Forelimb muscle (tissue), 1 donor: ENCODE measurements around the gene FBXW8. TPM values are rescaled to one million over a fixed set of nuclear protein-coding genes. Genes with fewer than 3 reads are reported as not detected.

Experiments used
- DNase-seq: peaks from one replicate; pipeline ENCODE4 v3.0.0-alpha.2; 2013; ENCODE audit warnings: low read depth
- polyA plus RNA-seq: library from polyadenylated mRNA; unstranded; fragments of 120-200 nt; gene quantifications from one replicate; pipeline ENCODE4 v1.2.1, GENCODE V29; 2013; ENCODE audit not compliant: insufficient read length

Gene FBXW8
- 13.3 TPM for polyA plus RNA-seq

DNA sequence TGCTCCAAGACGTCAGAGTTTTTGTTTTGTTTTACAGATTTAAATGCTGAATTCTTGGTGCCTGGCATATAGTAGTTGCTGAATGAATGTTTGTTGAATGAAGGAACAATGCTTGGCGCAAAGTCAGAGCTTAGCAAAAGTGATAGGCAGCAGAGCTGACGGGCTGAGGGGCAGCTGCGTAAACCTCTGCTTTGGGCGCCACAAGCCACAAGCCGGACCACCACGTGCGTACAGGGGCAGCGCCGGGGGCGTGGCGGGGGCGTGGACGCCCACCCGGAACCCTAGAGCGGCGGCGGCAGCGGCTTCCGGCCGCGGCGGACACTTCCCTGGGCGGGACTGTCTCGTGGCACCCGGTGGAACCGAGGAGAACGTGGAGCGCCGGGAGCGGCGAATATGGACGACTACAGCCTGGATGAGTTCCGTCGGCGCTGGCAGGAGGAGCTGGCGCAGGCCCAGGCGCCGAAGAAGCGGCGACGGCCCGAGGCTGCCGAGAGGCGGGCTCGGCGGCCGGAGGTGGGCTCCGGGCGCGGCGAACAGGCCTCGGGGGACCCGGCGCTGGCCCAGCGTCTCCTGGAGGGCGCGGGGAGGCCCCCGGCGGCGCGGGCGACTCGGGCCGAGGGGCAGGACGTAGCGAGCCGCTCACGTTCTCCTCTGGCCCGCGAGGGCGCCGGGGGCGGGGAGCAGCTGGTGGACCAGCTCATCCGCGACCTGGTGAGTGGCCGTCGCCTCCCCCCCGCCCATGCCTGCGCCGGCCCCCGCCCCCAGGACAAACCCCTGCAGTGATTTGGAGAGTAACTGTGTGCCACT, at the start of gene FBXW8:
TSS of gene FBXW8 (plus strand) at position 306 of the 807 bp plus-strand sequence. CDS start at position 394, 88 bp downstream.
- DNase-seq, result no peak

GRCh38 chr12:116861320-116861719, 49.4 kb upstream of the FBXW8 start:
- DNase-seq, result peak; percentile 31

- no peak for DNase-seq
Observed at GRCh38 chr12:116862167-116862566, 48.6 kb upstream of the FBXW8 start.

GRCh38 chr12:116863275-116863767, 47.4 kb upstream of the FBXW8 start:
- DNase-seq, result no peak

GRCh38 chr12:116864371-116865160, 46.2 kb upstream of the FBXW8 start:
- no peak for DNase-seq

DNA sequence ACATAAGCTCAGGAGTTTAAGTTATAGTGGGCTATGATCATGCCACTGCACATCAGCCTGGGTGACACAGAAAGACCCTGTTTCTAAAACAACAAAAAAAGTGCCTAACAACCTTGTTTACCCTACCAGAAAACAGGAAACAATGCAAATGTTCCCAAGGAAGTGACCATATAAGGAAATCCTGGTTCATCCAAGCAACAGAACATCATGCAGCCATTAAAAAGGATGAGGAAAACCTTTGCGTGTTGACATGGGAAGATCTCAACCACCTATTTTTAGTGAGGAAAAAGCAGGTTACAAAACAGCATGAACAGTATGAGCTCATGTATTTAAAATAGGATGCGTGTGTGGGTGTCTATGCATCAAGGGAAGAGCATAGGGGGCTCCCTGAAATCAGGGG, 43.2 kb upstream of the FBXW8 start:
- DNase-seq, result no peak

- DNase-seq, result no peak
Observed at GRCh38 chr12:116870306-116870705, 40.4 kb upstream of the FBXW8 start.

DNA sequence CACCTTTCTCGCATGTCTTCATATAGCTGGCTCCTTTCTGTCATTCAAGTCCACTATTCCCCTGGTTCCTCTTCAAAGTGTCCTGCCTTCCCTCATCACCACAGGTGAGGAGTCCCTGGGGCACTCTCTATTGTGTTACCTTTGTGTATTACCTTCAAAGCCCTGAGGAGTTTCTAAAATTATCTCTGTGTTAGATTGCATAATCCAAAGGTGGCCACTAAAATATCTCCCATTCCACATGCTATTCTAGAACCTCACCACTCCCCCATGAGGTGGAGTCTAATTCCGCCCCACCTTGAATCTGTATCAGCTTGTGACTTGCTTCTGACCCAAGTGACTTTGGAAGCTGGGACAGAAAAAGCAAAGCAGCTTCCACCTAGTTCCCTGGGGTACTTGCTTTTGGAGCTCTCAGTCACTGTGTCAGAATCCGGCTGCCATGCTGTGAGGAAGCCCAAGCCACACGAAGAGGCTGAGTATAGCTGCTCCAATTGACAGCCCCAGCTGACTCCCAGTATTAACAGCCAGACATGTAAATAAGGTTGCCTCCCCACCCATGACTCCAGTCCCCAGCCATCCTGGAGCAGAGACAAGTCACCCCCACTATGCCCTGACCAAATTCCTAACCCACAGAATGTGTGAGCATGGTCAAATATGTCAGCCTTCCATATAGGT, 36.3 kb upstream of the FBXW8 start:
- no peak for DNase-seq

GRCh38 chr12:116876151-116876869, 34.4 kb upstream of the FBXW8 start:
- peak; percentile 41 for DNase-seq

DNA sequence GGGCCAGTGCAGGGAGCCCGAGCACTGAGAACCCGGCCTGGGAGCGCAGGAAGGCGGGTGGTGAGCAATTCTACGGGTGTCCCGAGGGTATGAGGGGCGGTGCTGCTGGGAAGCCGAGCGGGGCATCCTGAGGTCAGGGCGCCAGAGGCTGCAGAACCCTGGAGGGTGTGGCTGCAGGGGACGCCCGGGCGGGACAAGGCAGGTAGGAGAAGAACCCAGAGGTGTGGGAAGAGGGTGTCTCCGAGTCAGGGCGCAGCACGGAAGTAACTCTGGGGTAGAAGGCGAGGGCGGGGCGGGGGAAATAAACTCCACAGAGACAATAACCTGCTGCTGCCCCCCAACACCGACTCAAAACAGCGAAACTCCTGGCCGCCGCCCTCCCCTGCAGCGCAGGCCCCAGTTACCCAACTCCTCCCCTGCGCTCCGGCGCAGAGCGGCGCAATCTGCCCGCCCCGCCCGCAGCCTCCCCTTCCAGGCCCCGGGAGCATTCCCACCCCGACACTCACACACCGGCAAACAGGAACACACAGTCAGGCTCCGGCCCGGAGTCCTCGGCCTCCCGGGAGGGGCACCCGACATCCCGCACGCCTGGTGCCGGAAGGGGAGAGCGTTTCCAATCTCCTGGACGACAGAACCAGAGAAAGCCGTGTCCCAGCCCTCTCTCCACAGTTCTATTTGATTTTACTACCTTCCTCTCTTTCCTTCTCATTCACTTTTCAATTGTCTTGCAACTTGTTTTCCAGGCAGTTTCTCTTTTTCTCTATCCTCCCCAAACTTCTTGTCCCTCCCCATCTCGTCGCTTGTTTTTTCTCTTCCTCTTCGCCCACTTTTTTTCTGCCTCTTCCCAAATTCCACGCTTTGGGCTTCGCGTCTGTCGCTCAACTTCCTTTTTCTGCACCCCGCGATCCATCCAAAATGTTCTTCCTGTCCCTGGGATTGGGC, 31.9 kb upstream of the FBXW8 start:
- DNase-seq, result no peak

GRCh38 chr12:116879509-116880212, 31.1 kb upstream of the FBXW8 start:
- DNase-seq, result no peak

GRCh38 chr12:116880213-116880816, 30.4 kb upstream of the FBXW8 start:
- DNase-seq, result no peak

DNA sequence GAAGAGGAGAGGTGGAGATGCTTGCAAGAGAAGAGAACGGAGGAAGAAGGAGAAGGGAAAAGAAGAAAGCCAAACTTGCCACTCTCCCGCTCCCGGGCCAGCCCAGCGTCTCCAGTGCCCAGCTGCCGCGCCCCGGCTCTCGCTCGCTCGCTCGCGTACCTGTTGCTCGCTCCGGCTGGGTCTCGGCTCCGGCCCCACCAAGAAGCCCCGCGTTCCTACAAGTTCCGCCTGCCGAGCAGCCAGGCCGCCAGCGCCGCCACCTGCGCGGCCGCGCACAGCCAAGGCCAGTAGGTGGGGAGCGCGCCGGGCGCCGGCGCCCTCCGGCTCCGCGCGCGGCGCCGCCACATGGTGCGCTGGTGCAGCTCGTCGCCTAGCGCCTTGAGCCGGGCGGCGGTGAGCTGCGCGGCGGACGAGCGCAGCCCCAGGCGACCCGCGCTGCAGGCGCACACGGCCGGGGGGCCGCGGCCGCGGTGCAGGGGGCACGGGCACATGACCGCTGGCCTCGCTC, 29.9 kb upstream of the FBXW8 start:
- DNase-seq, result no peak

DNA sequence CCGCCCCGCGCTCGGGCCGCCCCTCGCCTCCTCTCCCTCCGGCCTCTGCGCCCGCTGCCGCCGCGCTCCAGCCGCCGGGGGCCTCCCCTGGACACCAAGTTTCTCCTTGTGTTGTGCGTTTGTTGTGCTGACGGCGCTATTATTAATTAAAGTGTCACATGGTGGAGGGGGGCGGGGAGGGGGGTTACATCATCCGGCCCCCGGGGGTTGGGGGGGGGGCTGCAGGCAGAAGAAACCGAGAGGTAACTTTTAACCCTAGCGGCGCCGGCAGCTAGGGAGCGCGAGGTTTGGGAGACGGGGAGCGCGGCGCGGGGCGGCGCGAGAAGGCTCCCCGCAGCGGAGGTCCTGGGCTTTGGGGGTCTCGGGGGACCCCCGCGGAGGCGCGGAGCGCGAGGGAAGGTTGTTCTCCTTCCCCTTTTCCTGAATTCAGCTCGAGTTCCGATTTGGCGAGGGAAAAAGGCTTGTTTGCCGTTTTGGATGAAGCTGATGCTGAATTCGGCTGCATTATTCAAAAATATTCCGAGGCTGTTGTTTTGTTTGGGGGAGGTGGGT, 29.3 kb upstream of the FBXW8 start, which contains the start of gene HRK:
TSS of gene HRK (minus strand) at position 117 of the 552 bp plus-strand sequence. CDS start 134 bp downstream, outside the sequence.
- no peak for DNase-seq

GRCh38 chr12:116881877-116882507, 28.8 kb upstream of the FBXW8 start:
- DNase-seq, result no peak

DNA sequence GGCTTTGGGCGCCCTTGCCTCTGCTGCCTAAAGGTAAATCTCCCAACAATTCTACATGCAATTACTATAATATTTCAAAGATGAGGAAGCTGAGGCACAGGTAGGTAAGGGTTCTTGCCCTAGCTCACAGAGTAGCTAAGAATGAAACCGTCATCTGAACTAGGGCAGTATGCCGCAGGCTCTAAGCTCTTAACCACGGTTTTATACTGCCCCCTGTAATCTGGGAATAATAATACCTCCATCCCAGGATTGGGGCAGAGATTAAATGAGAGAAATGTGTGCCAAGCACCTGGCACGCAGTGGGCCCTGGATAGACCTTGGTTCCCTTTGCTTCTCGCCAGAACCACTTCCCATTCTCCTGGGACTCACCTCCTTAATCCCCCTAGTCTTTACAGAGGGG, 28.0 kb upstream of the FBXW8 start:
- no peak for DNase-seq

DNA sequence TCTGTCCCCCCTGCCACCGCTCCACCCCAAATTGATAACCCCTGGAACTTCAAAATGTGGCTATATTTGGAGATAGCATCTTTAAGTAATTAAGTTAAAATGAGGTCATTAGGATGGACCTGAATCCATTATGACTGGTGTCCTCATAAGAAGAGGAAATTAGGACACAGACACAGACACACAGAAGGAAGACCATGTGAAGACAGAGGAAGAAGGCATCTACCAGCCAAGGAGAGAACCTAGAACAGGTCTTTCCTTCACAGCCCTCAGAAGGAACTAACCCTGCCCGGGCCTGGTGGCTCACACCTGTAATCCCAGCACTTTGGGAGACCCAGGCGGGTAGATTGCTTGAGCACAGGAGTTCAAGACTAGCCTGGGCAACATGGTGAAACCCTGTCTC, 25.9 kb upstream of the FBXW8 start:
- no peak for DNase-seq

- DNase-seq, result no peak
Observed at GRCh38 chr12:116885491-116885890, 25.3 kb upstream of the FBXW8 start.
